Measurements from ENCODE around the gene OARD1.
A peak's percentile ranks its signal among the peaks of the same experiment; 100 is the strongest.
"Not testable (repeated sequence)": the region's sequence is repeated elsewhere in the genome, so short reads cannot be mapped to it uniquely, and the experiment has no call there.

The OARD1 gene

GRCh38 chr6:41032830-41033229 lies 39.3 kb downstream of the OARD1 start:
- Mint-ChIP-seq H3K36me3 (ENCODE audit: low read depth) (no peaks in the 10 kb centered on the region), H3K27ac (no peak overlapping the region), H3K4me3 (no peak overlapping the region), H3K4me1 (peaks cover 10% of the 10 kb centered on the region), H3K27me3 (no peaks in the 10 kb centered on the region), H3K9me3 (no peaks in the 10 kb centered on the region)
- DNase-seq, result no peak
- no peak for ATAC-seq

- peaks cover 19% of the 10 kb centered on the region for H3K4me1 Mint-ChIP-seq
- no peaks in the 10 kb centered on the region for H3K9me3 Mint-ChIP-seq
- H3K27me3 Mint-ChIP-seq, result no peaks in the 10 kb centered on the region
Observed at GRCh38 chr6:41028561-41029412, 43.4 kb downstream of the OARD1 start.

GRCh38 chr6:41027799-41028560 lies 44.2 kb downstream of the OARD1 start:
- ATAC-seq, result peak; percentile 87
- H3K27ac Mint-ChIP-seq, result peak overlapping the region; percentile 75
- peaks cover 19% of the 10 kb centered on the region for H3K4me1 Mint-ChIP-seq
- no peaks in the 10 kb centered on the region for H3K9me3 Mint-ChIP-seq
- no peaks in the 10 kb centered on the region for H3K36me3 Mint-ChIP-seq (ENCODE audit: low read depth)
- no peaks in the 10 kb centered on the region for H3K27me3 Mint-ChIP-seq
- DNase-seq, result peak; percentile 87
- peak overlapping the region; percentile 78 for H3K4me3 Mint-ChIP-seq

More at GRCh38 chr6:41028561-41029412, 43.4 kb downstream of the OARD1 start:
- ATAC-seq, result peak; percentile 31
- no peaks in the 10 kb centered on the region for H3K36me3 Mint-ChIP-seq (ENCODE audit: low read depth)
- DNase-seq, result no peak
- H3K27ac Mint-ChIP-seq, result peak overlapping the region; percentile 61
- H3K4me3 Mint-ChIP-seq, result peak overlapping the region; percentile 78

- DNase-seq (no peak), ATAC-seq (no peak)
- Mint-ChIP-seq H3K4me3 (peak overlapping the region; percentile 78), H3K27me3 (no peaks in the 10 kb centered on the region), H3K36me3 (ENCODE audit: low read depth) (no peaks in the 10 kb centered on the region), H3K27ac (peak overlapping the region; percentile 75), H3K4me1 (peaks cover 19% of the 10 kb centered on the region), H3K9me3 (no peaks in the 10 kb centered on the region)
Observed at GRCh38 chr6:41027241-41027640, 44.9 kb downstream of the OARD1 start.

- H3K4me3 Mint-ChIP-seq, result no peak overlapping the region
Observed at GRCh38 chr6:41025966-41026530, 46.1 kb downstream of the OARD1 start.

GRCh38 chr6:41023114-41023513 lies 49.0 kb downstream of the OARD1 start:
- Mint-ChIP-seq H3K4me1 (peaks cover 10% of the 10 kb centered on the region), H3K27me3 (no peaks in the 10 kb centered on the region), H3K27ac (no peak overlapping the region), H3K36me3 (ENCODE audit: low read depth) (no peaks in the 10 kb centered on the region), H3K4me3 (no peak overlapping the region), H3K9me3 (no peaks in the 10 kb centered on the region)
- no peak for ATAC-seq
- DNase-seq, result no peak

More at GRCh38 chr6:41025966-41026530, 46.1 kb downstream of the OARD1 start:
- DNase-seq (no peak), ATAC-seq (no peak)
- Mint-ChIP-seq H3K36me3 (ENCODE audit: low read depth) (no peaks in the 10 kb centered on the region), H3K27ac (no peak overlapping the region), H3K4me1 (peaks cover 19% of the 10 kb centered on the region), H3K27me3 (no peaks in the 10 kb centered on the region), H3K9me3 (no peaks in the 10 kb centered on the region)

GRCh38 chr6:41022294-41022693 lies 49.9 kb downstream of the OARD1 start:
- Mint-ChIP-seq H3K9me3 (no peaks in the 10 kb centered on the region), H3K27me3 (no peaks in the 10 kb centered on the region), H3K27ac (no peak overlapping the region), H3K4me3 (no peak overlapping the region), H3K4me1 (peaks cover 4% of the 10 kb centered on the region), H3K36me3 (ENCODE audit: low read depth) (no peaks in the 10 kb centered on the region)
- DNase-seq (no peak), ATAC-seq (no peak)

GRCh38 chr6:41021832-41022231 lies 50.3 kb downstream of the OARD1 start:
- ATAC-seq, result no peak
- Mint-ChIP-seq H3K27me3 (no peaks in the 10 kb centered on the region), H3K9me3 (no peaks in the 10 kb centered on the region), H3K27ac (no peak overlapping the region), H3K4me3 (no peak overlapping the region), H3K36me3 (ENCODE audit: low read depth) (no peaks in the 10 kb centered on the region), H3K4me1 (no peaks in the 10 kb centered on the region)
- no peak for DNase-seq

- DNase-seq (no peak), ATAC-seq (no peak)
- no peaks in the 10 kb centered on the region for H3K27me3 Mint-ChIP-seq
- H3K4me1 Mint-ChIP-seq, result no peaks in the 10 kb centered on the region
- no peaks in the 10 kb centered on the region for H3K9me3 Mint-ChIP-seq
- no peak overlapping the region for H3K27ac Mint-ChIP-seq
- no peaks in the 10 kb centered on the region for H3K36me3 Mint-ChIP-seq (ENCODE audit: low read depth)
- H3K4me3 Mint-ChIP-seq, result no peak overlapping the region
Observed at GRCh38 chr6:41017663-41018062, 54.5 kb downstream of the OARD1 start.

- H3K4me3 Mint-ChIP-seq; H3K36me3 Mint-ChIP-seq (ENCODE audit: low read depth); H3K27me3 Mint-ChIP-seq; H3K27ac Mint-ChIP-seq; ATAC-seq; DNase-seq; H3K4me1 Mint-ChIP-seq; H3K9me3 Mint-ChIP-seq: not testable (repeated sequence)
Observed at GRCh38 chr6:41015860-41016259, 56.3 kb downstream of the OARD1 start.

GRCh38 chr6:41014780-41015179 lies 57.4 kb downstream of the OARD1 start:
- DNase-seq, result no peak
- Mint-ChIP-seq H3K4me3 (no peak overlapping the region), H3K9me3 (no peaks in the 10 kb centered on the region), H3K27ac (no peak overlapping the region), H3K36me3 (ENCODE audit: low read depth) (no peaks in the 10 kb centered on the region), H3K27me3 (no peaks in the 10 kb centered on the region), H3K4me1 (no peaks in the 10 kb centered on the region)
- ATAC-seq, result no peak
